Brain microvascular endothelial cell (primary cell): ENCODE results near the gene NHLRC1.

ENCODE experiments used
- DNase-seq: peaks from one replicate; pipeline ENCODE4 v3.0.0-alpha.2; 2020
- H3K27ac ChIP-seq: fragments of 250-450 bp; sonication (Bioruptor Pico); 2 replicates; pipeline ENCODE4 v1.5.1; 2020; ENCODE audit warnings: mild to moderate bottlenecking, moderate library complexity
- H3K27me3 ChIP-seq: fragments of 250-450 bp; sonication (Bioruptor Pico); replicated peaks from 2 replicates; pipeline ENCODE4 v1.5.1; 2020; ENCODE audit warnings: mild to moderate bottlenecking
- H3K36me3 ChIP-seq: fragments of 250-450 bp; sonication (Bioruptor Pico); replicated peaks from 2 replicates; pipeline ENCODE4 v1.5.1; 2020; ENCODE audit warnings: mild to moderate bottlenecking
- H3K4me3 ChIP-seq: 2 replicates; pipeline ENCODE4 v1.5.1; 2011; ENCODE audit warnings: low read depth, mild to moderate bottlenecking, control low read depth, low read length, moderate library complexity
- CTCF ChIP-seq: IDR thresholded peaks from 2 replicates; pipeline ENCODE4 v1.5.1; 2011; ENCODE audit warnings: low read depth, mild to moderate bottlenecking, moderate library complexity, low read length, control low read depth, inconsistent platforms; ENCODE audit errors: missing control alignments
- in situ Hi-C: cut with HindIII; loops from 2 replicates; pipeline ENCODE4 v1.10.0; 2017; ENCODE audit warnings: low sequenced_read_pairs, low pct_ligation_motif_present

The NHLRC1 gene

DNA sequence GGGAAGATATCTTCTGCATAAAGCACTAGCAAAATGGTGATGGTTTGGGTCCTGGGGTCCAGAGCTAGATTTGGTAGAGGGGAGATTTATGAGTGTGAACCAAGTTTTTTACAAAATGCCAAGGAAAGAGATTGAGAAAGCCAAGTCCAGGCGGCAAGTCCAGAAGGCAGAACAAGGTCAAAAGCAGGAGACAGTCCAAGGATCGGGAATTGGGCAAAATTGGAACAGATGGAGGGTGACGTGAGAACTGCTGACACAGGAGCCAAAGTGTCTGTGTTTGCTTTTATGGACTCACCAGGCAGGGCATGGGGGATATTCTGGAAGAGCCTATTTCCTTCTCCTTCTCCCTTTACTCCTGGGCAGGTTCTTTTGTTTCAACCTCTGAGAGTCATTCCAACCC, 4.1 kb downstream of the NHLRC1 start:
- H3K27ac ChIP-seq = no peak overlapping the region
- DNase-seq = no peak
- TF ChIP-seq CTCF = no peak
- in situ Hi-C loops = no loop called here
- no peak overlapping the region for H3K4me3 ChIP-seq
- no peaks in the 10 kb centered on the region for H3K27me3 ChIP-seq
- no peaks in the 10 kb centered on the region for H3K36me3 ChIP-seq

DNA sequence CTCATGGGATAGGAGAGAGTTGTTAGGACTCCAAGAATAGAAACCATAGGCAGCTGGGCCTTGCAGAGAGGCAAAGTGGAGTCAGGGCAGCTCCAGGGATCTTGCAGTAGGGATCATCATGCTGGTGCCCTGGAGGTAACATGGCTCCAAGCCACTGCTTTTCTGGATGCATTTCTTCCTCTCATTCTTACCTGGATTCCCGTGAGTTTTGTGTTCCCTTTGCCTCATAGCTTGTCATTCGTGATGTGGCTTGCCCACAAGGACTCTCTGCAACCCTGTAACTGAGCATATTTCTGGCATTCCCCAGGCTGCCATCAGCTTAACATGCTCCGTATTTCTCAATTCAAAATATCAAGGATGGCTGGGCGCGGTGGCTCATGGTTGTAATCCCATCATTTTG, 5.3 kb downstream of the NHLRC1 start:
- no peak for DNase-seq
- Histone ChIP-seq H3K27ac (no peak overlapping the region), H3K4me3 (no peak overlapping the region), H3K27me3 (no peaks in the 10 kb centered on the region), H3K36me3 (no peaks in the 10 kb centered on the region)
- in situ Hi-C loops = no loop called here
- TF ChIP-seq CTCF = no peak

DNA sequence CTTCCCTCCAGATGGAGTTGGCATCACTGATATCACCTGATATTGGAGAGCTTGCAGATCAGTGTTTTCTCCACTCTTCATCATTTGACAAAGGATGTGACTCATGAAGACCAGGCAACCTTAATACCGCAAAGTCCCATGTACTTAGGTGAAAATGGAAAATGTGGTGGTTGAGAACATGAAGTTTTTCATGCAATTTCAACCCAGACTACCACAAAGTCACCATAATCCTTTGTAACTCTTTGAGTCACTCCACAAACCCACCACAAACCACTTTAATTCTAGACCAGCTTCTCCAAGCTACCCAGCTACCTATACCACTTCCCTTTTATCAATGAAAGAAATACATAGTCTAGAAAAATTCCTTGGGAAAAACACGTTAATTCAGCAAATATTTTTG, 7.1 kb downstream of the NHLRC1 start:
- H3K36me3 ChIP-seq = no peaks in the 10 kb centered on the region
- H3K4me3 ChIP-seq = no peak overlapping the region
- in situ Hi-C loops = no loop called here
- no peak for DNase-seq
- no peak for TF ChIP-seq CTCF
- no peak overlapping the region for H3K27ac ChIP-seq
- H3K27me3 ChIP-seq = no peaks in the 10 kb centered on the region

DNA sequence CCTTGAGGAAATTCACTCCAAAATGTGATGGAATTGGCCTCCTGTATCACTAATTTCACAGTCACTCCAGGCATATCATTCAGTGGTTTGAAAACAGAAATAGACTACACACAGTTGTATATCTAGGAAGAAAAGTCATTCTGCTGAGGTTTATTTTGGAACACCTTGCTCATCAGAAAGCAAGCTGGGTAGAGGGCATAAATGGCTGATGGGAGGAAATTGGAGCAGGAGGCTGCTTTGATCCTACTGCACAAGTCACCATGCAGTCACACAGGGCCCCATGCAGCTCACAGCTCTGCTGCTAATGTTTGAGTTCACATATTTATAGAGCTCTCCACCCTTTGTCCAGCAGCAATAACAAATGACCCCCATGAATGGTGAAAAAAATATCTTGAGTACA, 12.3 kb downstream of the NHLRC1 start:
- no peak for DNase-seq
- no peaks in the 10 kb centered on the region for H3K36me3 ChIP-seq
- no peaks in the 10 kb centered on the region for H3K27me3 ChIP-seq
- H3K27ac ChIP-seq = no peak overlapping the region
- H3K4me3 ChIP-seq = no peak overlapping the region
- in situ Hi-C loops = no loop called here
- no peak for TF ChIP-seq CTCF

DNA sequence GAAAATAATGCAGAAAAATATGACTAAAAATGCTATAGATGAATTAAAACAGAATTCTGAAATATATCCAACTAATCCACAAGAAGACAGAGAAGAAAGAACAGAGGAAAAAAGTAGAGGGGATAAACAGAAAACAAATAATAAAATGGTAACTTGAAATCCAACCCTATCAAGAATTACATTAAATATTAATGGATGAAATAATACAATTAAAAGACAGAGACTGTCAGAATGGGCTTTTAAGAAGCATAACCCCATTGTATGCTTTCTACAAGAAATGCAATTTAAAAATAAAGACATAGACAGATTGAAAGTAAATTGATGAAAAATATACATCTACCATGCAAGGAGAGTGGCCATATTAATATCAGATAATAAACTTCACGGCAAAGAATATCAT, 15.4 kb downstream of the NHLRC1 start:
- no peak overlapping the region for H3K27ac ChIP-seq
- no peak for DNase-seq
- no peak for TF ChIP-seq CTCF
- no peaks in the 10 kb centered on the region for H3K27me3 ChIP-seq
- no peaks in the 10 kb centered on the region for H3K36me3 ChIP-seq
- in situ Hi-C loops = no loop called here
- no peak overlapping the region for H3K4me3 ChIP-seq

GRCh38 chr6:18102783-18103509, 19.5 kb downstream of the NHLRC1 start:
- no peak for DNase-seq
- in situ Hi-C loops = no loop called here
- no peaks in the 10 kb centered on the region for H3K27me3 ChIP-seq
- H3K27ac ChIP-seq = no peak overlapping the region
- no peaks in the 10 kb centered on the region for H3K36me3 ChIP-seq
- TF ChIP-seq CTCF = no peak
- H3K4me3 ChIP-seq = no peak overlapping the region
